ENCODE results near the gene PNP. TPM values are rescaled to one million over a fixed set of nuclear protein-coding genes. Genes with fewer than 3 reads are reported as not detected.
"Not testable (repeated sequence)": the region's sequence is repeated elsewhere in the genome, so short reads cannot be mapped to it uniquely, and the experiment has no call there.

Gene PNP
- total RNA-seq, 1 donor from 2014 or later = 109 TPM

DNA sequence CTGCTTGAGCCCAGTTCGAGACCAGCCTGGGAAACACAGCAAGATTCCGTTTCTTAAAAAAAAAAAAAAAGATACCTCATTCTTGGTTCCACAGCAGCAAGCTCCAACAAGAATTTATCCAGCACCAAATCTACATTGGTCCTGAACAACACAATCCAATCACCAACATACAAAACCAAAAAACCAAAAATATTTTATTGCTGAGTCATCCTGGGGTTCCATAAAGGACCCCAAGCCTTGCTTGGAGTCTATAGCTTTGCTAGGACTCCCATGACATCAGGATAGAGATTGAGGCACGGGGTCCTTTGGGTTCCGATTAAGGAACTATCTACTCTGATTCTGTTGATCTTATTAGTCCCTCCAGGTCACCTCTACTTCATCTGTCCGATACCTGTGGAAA lies 22.3 kb upstream of the PNP start:
- no peak for DNase-seq (ENCODE audit: low read depth)
- no peaks in the 10 kb centered on the region for H3K27me3 ChIP-seq (ENCODE audit: control insufficient read depth, insufficient read depth, low read length)
- FAIRE-seq = no peak
- peaks cover 9% of the 10 kb centered on the region for H3K36me3 ChIP-seq (ENCODE audit: control insufficient read depth, insufficient read depth, low read length)
- TF ChIP-seq, protein P1, sequence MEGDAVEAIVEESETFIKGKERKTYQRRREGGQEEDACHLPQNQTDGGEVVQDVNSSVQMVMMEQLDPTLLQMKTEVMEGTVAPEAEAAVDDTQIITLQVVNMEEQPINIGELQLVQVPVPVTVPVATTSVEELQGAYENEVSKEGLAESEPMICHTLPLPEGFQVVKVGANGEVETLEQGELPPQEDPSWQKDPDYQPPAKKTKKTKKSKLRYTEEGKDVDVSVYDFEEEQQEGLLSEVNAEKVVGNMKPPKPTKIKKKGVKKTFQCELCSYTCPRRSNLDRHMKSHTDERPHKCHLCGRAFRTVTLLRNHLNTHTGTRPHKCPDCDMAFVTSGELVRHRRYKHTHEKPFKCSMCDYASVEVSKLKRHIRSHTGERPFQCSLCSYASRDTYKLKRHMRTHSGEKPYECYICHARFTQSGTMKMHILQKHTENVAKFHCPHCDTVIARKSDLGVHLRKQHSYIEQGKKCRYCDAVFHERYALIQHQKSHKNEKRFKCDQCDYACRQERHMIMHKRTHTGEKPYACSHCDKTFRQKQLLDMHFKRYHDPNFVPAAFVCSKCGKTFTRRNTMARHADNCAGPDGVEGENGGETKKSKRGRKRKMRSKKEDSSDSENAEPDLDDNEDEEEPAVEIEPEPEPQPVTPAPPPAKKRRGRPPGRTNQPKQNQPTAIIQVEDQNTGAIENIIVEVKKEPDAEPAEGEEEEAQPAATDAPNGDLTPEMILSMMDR (IDR thresholded peaks at IDR 0.05; ENCODE audit: insufficient read depth, low read length, severe bottlenecking) = no peak
- H3K4me3 ChIP-seq (ENCODE audit: low read depth, low read length) = no peak overlapping the region

DNA sequence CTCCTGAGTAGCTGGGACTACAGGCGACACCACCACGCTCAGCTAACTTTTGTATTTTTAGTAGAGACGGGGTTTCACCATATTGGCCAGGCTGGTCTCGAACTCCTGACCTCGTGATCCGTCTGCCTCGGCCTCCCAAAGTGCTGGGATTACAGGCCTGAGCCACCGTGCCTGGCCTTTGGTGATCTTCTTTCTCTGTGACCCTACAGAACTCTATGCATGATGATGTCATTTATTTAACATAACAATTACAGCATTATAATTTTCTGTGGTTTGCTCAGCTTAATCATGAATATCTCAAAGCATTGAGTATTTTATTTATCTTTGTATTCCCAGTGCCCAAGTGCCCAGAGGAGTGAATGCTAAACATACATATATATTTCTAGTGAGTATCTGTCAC lies 16.4 kb upstream of the PNP start:
- FAIRE-seq; H3K27me3 ChIP-seq (ENCODE audit: control insufficient read depth, insufficient read depth, low read length); H3K36me3 ChIP-seq (ENCODE audit: control insufficient read depth, insufficient read depth, low read length); DNase-seq (ENCODE audit: low read depth); H3K4me3 ChIP-seq (ENCODE audit: low read depth, low read length): not testable (repeated sequence)

DNA sequence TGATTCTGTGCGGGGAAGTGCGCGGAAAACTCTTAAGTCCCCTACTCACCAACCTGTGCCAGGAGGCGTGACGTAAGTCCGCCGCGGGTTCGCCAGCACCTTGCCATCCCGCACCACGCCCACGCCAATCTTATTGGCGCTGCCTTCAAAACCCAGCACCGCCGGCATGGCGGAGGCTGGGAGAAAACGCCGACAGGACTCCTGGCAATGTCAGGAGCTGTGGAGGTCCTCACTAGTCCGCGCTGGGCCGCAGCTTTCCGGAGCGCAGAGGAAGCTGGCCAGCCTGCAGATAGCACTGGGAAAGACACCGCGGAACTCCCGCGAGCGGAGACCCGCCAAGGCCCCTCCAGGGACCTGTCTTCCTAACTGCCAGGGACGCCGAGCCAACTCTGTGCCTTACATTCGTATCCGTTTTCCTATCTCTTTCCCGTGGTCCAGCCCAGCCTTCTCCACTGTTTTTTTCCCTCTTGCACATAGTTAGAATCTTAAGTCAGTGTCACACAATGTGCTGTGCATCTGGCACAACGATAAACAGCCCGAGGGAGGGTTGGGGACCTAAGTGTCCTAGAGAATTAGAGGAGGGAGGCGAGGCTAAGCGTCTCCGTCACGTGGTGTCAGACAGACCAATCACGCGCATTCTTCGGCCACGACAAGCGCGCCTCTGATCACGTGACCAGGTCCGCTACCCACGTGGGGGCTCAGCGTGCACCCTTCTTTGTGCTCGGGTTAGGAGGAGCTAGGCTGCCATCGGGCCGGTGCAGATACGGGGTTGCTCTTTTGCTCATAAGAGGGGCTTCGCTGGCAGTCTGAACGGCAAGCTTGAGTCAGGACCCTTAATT lies 14.5 kb upstream of the PNP start, which contains the start of the genes APEX1 and OSGEP:
TSS of gene APEX1 (plus strand) at position 711 of the 839 bp plus-strand sequence. CDS start 420 bp downstream, outside the sequence.
TSS of gene OSGEP (minus strand) at position 297 of the 839 bp plus-strand sequence. CDS start at position 168, 129 bp downstream.
- peaks cover 9% of the 10 kb centered on the region for H3K36me3 ChIP-seq (ENCODE audit: control insufficient read depth, insufficient read depth, low read length)
- H3K27me3 ChIP-seq (ENCODE audit: control insufficient read depth, insufficient read depth, low read length) = no peaks in the 10 kb centered on the region
- peak within 1 kb of the TSS; percentile 50 for H3K4me3 ChIP-seq (ENCODE audit: low read depth, low read length)
- peak; percentile 95 for DNase-seq (ENCODE audit: low read depth)
- peak; percentile 32 for FAIRE-seq
- TF ChIP-seq, protein P1 (IDR thresholded peaks at IDR 0.05; ENCODE audit: insufficient read depth, low read length, severe bottlenecking) = no peak

DNA sequence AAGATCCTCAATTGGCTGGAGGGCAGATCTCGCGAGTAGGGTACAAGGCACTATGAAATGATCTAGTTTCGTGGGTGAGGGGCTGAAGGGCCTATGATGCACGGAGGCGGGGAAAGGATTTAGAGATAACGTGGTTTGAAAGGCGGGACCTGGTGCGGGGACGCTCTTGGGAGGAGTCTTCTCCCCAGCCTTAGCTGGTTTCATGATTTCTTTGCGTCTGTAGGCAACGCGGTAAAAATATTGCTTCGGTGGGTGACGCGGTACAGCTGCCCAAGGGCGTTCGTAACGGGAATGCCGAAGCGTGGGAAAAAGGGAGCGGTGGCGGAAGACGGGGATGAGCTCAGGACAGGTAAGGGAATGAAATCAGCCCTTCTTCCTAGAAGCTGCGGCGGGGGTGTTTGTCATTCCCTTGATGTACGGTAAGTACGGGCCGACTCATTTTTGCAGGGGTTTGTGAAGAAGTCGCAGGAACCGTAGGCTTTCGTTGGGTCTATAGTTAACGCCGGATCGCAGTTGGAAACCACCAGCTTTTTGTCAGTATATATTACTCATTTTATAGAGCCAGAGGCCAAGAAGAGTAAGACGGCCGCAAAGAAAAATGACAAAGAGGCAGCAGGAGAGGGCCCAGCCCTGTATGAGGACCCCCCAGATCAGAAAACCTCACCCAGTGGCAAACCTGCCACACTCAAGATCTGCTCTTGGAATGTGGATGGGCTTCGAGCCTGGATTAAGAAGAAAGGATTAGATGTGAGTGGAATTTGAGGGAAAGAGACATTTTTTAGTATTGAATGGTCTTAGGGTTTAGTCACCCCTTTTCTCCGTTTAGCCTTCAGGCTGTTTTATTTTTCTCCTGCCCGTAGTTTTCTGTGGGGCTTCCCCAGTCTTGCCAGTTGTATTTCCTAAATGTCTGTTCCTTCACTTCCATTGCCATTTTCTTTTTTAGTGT lies 13.6 kb upstream of the PNP start:
- Histone ChIP-seq H3K27me3 (ENCODE audit: control insufficient read depth, insufficient read depth, low read length) (no peaks in the 10 kb centered on the region), H3K36me3 (ENCODE audit: control insufficient read depth, insufficient read depth, low read length) (peaks cover 9% of the 10 kb centered on the region), H3K4me3 (ENCODE audit: low read depth, low read length) (peak overlapping the region; percentile 50)
- TF ChIP-seq, protein P1 (IDR thresholded peaks at IDR 0.05; ENCODE audit: insufficient read depth, low read length, severe bottlenecking) = no peak
- DNase-seq (ENCODE audit: low read depth) (peak; percentile 77), FAIRE-seq (no peak)

DNA sequence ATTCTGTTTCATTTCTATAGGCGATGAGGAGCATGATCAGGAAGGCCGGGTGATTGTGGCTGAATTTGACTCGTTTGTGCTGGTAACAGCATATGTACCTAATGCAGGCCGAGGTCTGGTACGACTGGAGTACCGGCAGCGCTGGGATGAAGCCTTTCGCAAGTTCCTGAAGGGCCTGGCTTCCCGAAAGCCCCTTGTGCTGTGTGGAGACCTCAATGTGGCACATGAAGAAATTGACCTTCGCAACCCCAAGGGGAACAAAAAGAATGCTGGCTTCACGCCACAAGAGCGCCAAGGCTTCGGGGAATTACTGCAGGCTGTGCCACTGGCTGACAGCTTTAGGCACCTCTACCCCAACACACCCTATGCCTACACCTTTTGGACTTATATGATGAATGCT lies 12.2 kb upstream of the PNP start:
- peaks cover 9% of the 10 kb centered on the region for H3K36me3 ChIP-seq (ENCODE audit: control insufficient read depth, insufficient read depth, low read length)
- no peaks in the 10 kb centered on the region for H3K27me3 ChIP-seq (ENCODE audit: control insufficient read depth, insufficient read depth, low read length)
- FAIRE-seq (no peak), DNase-seq (ENCODE audit: low read depth) (no peak)
- TF ChIP-seq, protein P1 (IDR thresholded peaks at IDR 0.05; ENCODE audit: insufficient read depth, low read length, severe bottlenecking) = no peak
- no peak overlapping the region for H3K4me3 ChIP-seq (ENCODE audit: low read depth, low read length)
